GM12878 (cell line): Measurements from ENCODE around the gene YY1. TPM values are rescaled to one million over a fixed set of nuclear protein-coding genes. Genes with fewer than 3 reads are reported as not detected.

Experiments
- E4F1 ChIP-seq: fragments of 450-650 bp; IDR thresholded peaks from 2 replicates; pipeline ENCODE4 v1.6.1; 2018; ENCODE audit warnings: borderline replicate concordance, mild to moderate bottlenecking; ENCODE audit not compliant: partially characterized antibody
- ESRRA ChIP-seq: IDR thresholded peaks from 2 replicates; pipeline ENCODE4 v1.6.1; 2012; ENCODE audit warnings: mild to moderate bottlenecking, low read length, improper control_type of control experiment
- ETV6 ChIP-seq, 2 experiments: fragments of 450-650 bp in 1 of 2; IDR thresholded peaks in 1 of 2; conservative IDR thresholded peaks in 1 of 2; 2 replicates each; pipeline ENCODE4 v1.6.1; 2014; ENCODE audit warnings: antibody characterized with exemption in 1 of 2, borderline replicate concordance in 1 of 2, low read depth in 1 of 2, mild to moderate bottlenecking in 1 of 2, moderate library complexity in 1 of 2
- HSF1 ChIP-seq: fragments of 150-350 bp; IDR thresholded peaks from 2 replicates; pipeline ENCODE4 v1.6.1; 2014; ENCODE audit warnings: mild to moderate bottlenecking, low read depth, low read length
- MTA2 ChIP-seq: fragments of 450-650 bp; IDR thresholded peaks from 2 replicates; pipeline ENCODE4 v1.6.1; 2016; ENCODE audit warnings: low read depth, mild to moderate bottlenecking, moderate library complexity
- NBN ChIP-seq: fragments of 450-650 bp; IDR thresholded peaks from 2 replicates; pipeline ENCODE4 v1.6.1; 2016
- PAX8 ChIP-seq: fragments of 450-650 bp; IDR thresholded peaks from 2 replicates; pipeline ENCODE4 v1.6.1; 2017; ENCODE audit warnings: mild to moderate bottlenecking, moderate library complexity
- RAD21 ChIP-seq: IDR thresholded peaks from 2 replicates; pipeline ENCODE4 v1.6.1; 2011; ENCODE audit warnings: mild to moderate bottlenecking, low read depth, low read length, moderate library complexity; ENCODE audit not compliant: insufficient read depth
- STAT3 ChIP-seq: IDR thresholded peaks from 2 replicates; pipeline ENCODE4 v1.6.1; 2011; ENCODE audit warnings: low read depth, low read length, improper control_type of control experiment
- USF1 ChIP-seq: IDR thresholded peaks from 2 replicates; pipeline ENCODE4 v1.6.1; 2011; ENCODE audit warnings: borderline replicate concordance, low read depth, mild to moderate bottlenecking, moderate library complexity, mixed read lengths, low read length; ENCODE audit not compliant: insufficient read depth; ENCODE audit errors: extremely low read length
- ZBTB33 ChIP-seq: fragments of 450-650 bp; IDR thresholded peaks from 2 replicates; pipeline ENCODE4 v1.6.1; 2017; ENCODE audit warnings: mild to moderate bottlenecking
- ZNF274 ChIP-seq: IDR thresholded peaks from one replicate; pipeline ENCODE4 v1.8.0; 2011; ENCODE audit not compliant: insufficient read length, insufficient read depth
- ZZZ3 ChIP-seq: IDR thresholded peaks from 2 replicates; pipeline ENCODE4 v1.6.1; 2011; ENCODE audit warnings: low read depth; ENCODE audit not compliant: control insufficient read depth, insufficient read length
- polyA plus RNA-seq, 11 experiments: library from polyadenylated mRNA; depleted of rRNA in 4 of 11; unstranded in 6 of 11; stranded (reverse) in 5 of 11; fragments of >200 nt; fragmentation: Nextera tagmentation in 4 of 11; fragmentation: Illumina TruSeq in 1 of 11; extraction: Ambion mirVana in 4 of 11; extraction: Trizol in 1 of 11; gene quantifications; 1 replicate in 1 of 11; 2 replicates in 10 of 11; pipeline versions ENCODE4 v1.2.1 to v1.2.3, GENCODE V29; 2011 to 2016; ENCODE audit warnings: inconsistent platforms in 2 of 11, missing spikeins in 2 of 11, low read depth in 1 of 11
- total RNA-seq, 4 experiments: library from RNA; depleted of rRNA in 3 of 4; stranded (reverse); fragments of >200 nt in 3 of 4; fragmentation: Illumina TruSeq in 1 of 4; extraction: Trizol in 1 of 4; gene quantifications; 2 replicates each; pipeline versions ENCODE4 v1.2.1 to v1.2.3, GENCODE V29; 2013 to 2021

Gene YY1
- total and polyA plus RNA-seq, 10 of the 15 experiments (the other 5 are each of a cell fraction or from before 2014, with no cell fraction given) = 23.7 to 74.0 (median 39.9) TPM

GRCh38 chr14:100317912-100318808, 79.2 kb downstream of the YY1 start (continued):
- TF ChIP-seq NBN (0 out of 2 replicates have a peak, but pooled peaks have one; percentile 55), ZNF274 (no peak), ETV6 (conservative IDR thresholded peaks at IDR 0.05 in 1 of 2, IDR thresholded peaks at IDR 0.05 in 1 of 2; ENCODE audit: borderline replicate concordance in 1 of 2, low read depth in 1 of 2) (no peak), PAX8 (no peak), ESRRA (no peak), MTA2 (no peak), E4F1 (no peak), HSF1 (no peak), ZBTB33 (peak; percentile 36; the same call in 1 of the 2 replicates), USF1 (no peak), RAD21 (peak; percentile 52), ZZZ3 (no peak), STAT3 (no peak)
- TF ChIP-seq, all 136 proteins: peak for 14
